Pancreas (tissue), 10 donors: ENCODE results near the gene TMEM272. TPM values are rescaled to one million over a fixed set of nuclear protein-coding genes. Genes with fewer than 3 reads are reported as not detected.

Experiments used
- ATAC-seq, 4 donors: fragments of 200-7000 bp; cut with Tn5 transposase; one replicate each; pipeline versions ENCODE4 v1.8.0 to v1.9.1; 2020; ENCODE audit warnings: mild to moderate bottlenecking in 4 of 4, moderate library complexity in 4 of 4
- DNase-seq, 6 donors: peaks; one replicate each; pipeline ENCODE4 v3.0.0-alpha.2; 2020
- FAIRE-seq: peaks from 2 replicates; lab custom pipeline; 2012; peaks lifted over from hg19 to GRCh38; lab: Jason Lieb, UNC
- H3K27ac ChIP-seq, 4 donors: fragments of 200-600 bp; sonication (generic); 1 replicate in 3 of 4; 2 replicates in 1 of 4; pipeline versions ENCODE4 v1.5.0 to v1.8.0; 2020
- H3K27me3 ChIP-seq, 4 donors: fragments of 200-600 bp; one replicate each; pipeline ENCODE4 v1.8.0; 2021
- H3K36me3 ChIP-seq, 3 donors: fragments of 200-600 bp; sonication (generic) in 1 of 3; one replicate each; pipeline versions ENCODE4 v1.5.0 to v1.8.0; 2020 to 2021
- H3K4me1 ChIP-seq, 3 donors: fragments of 200-600 bp; one replicate each; pipeline ENCODE4 v1.8.0; 2021
- H3K4me3 ChIP-seq, 4 donors: fragments of 200-600 bp; sonication (generic) in 2 of 4; one replicate each; pipeline versions ENCODE4 v1.5.0 to v1.8.0; 2020 to 2021
- H3K9me3 ChIP-seq, 4 donors: fragments of 200-600 bp; one replicate each; pipeline ENCODE4 v1.8.0; 2021
- CTCF ChIP-seq, 4 donors: fragments of 200-600 bp; sonication (generic) in 3 of 4; IDR thresholded peaks; one replicate each; pipeline versions ENCODE4 v1.5.0 to v1.8.0; 2021; ENCODE audit warnings: antibody characterized with exemption in 4 of 4
- WGBS, 2 donors: extraction: QIAGEN DNeasy Blood & Tissue Kit; methylation state at CpG; one replicate each; pipeline ENCODE4 v1.1.7; 2013; 5-methylcytosine and 5-hydroxymethylcytosine counted together
- intact Hi-C, 3 donors: fragments of 100-400 bp; cut with DNase I; formaldehyde crosslinking; loops; one replicate each; pipeline versions ENCODE4 v1.11.1 to v1.14.2; 2022
- polyA plus RNA-seq, 2 donors: library from polyadenylated mRNA; stranded (reverse); fragments of 200-250 nt; gene quantifications; one replicate each; pipeline ENCODE4 v1.2.3, GENCODE V29; 2013
- total RNA-seq, 6 donors: library from RNA; stranded (reverse); fragmentation: NEBNext Ultra II Directional in 4 of 6; extraction: Animal tissue kit (Norgen Biotek cat#: 25700) in 4 of 6; gene quantifications; one replicate each; pipeline versions ENCODE4 v1.2.1 to v1.2.4, GENCODE V29; 2021 to 2023
- donor health status: healthy with polysubstance abuse.
- donor health status: DM: no; HTN: no; CAD: no; lungs with moderate emphysema.
- donor health status: DM: no; HTN: no; CAD: no.
- donor health status: control.
- donor health status: control.
- donor health status: Bipolar disorder and iron deficiency.
- donor health status: DM: yes; HTN: yes; CAD: no.
- donor health status: DM: no; HTN: no; CAD: no.
- donor health status: DM: no; HTN: no; CAD: no.
- donor health status: DM: yes; HTN: yes; CAD: no.

The TMEM272 gene
- total and polyA plus RNA-seq, 8 donors: 0.04 to 0.16 (median 0.09) TPM; not detected in 3

GRCh38 chr13:51839711-51840540 lies 5.1 kb downstream of the TMEM272 start:
- Histone ChIP-seq H3K4me1 (no peaks in the 10 kb centered on the region), H3K4me3 (no peak overlapping the region), H3K27ac (no peak overlapping the region), H3K27me3 (no peaks in the 10 kb centered on the region), H3K36me3 (no peaks in the 10 kb centered on the region), H3K9me3 (no peaks in the 10 kb centered on the region)
- intact Hi-C loops: no loop called here
- no peak for TF ChIP-seq CTCF (IDR thresholded peaks at IDR 0.05)
- FAIRE-seq: no peak
- no peak for DNase-seq
- 82 to 87% methylated on average over 10 of the region's 10 CpGs for WGBS, 2 donors
- ATAC-seq: no peak

DNA sequence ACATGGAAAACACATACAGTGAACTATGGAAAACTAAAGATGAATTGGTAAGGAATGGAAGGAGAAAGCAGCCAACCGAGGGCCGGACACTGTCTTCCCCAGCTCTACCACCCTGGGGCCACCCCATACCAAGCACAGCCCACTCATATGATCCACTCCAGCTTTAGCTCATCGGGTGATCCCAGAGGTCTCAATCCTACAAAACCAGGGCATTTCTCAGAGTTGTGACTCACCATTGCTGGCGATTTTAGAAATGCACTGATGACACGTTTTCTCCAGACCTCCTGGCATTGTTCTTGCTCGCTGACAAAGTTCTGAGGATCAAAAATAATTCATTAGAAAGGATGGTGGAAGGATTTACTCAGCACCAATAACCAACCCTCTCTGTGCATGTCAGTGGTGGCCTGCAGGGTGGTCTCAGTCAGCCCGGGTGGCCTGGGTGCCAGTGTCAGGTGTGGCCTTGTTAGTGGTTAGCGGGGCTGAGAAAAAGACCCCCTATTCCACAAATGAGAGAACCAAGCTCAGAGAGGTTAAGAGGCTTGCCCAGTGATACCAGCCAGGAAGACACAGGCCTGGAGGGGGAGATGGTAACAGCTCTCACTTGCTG lies 6.6 kb downstream of the TMEM272 start:
- ATAC-seq (no peak), DNase-seq (no peak), FAIRE-seq (no peak)
- no peaks in the 10 kb centered on the region for H3K36me3 ChIP-seq
- no peaks in the 10 kb centered on the region for H3K27me3 ChIP-seq
- intact Hi-C loops: no loop called here
- H3K4me3 ChIP-seq: no peak overlapping the region
- H3K27ac ChIP-seq: no peak overlapping the region
- no peaks in the 10 kb centered on the region for H3K4me1 ChIP-seq
- H3K9me3 ChIP-seq: no peaks in the 10 kb centered on the region
- 87 to 93% methylated on average over 8 of the region's 8 CpGs for WGBS, 2 donors
- TF ChIP-seq CTCF (IDR thresholded peaks at IDR 0.05): no peak

GRCh38 chr13:51837016-51837415 lies 8.0 kb downstream of the TMEM272 start:
- Histone ChIP-seq H3K9me3 (no peaks in the 10 kb centered on the region), H3K4me3 (no peak overlapping the region), H3K36me3 (no peaks in the 10 kb centered on the region), H3K4me1 (no peaks in the 10 kb centered on the region), H3K27ac (no peak overlapping the region), H3K27me3 (no peaks in the 10 kb centered on the region)
- no peak for DNase-seq
- no peak for FAIRE-seq
- no peak for TF ChIP-seq CTCF (IDR thresholded peaks at IDR 0.05)
- 84 to 94% methylated on average over 3 of the region's 3 CpGs for WGBS, 2 donors
- ATAC-seq: no peak
- intact Hi-C loops: no loop called here

- Histone ChIP-seq H3K4me1 (no peaks in the 10 kb centered on the region), H3K9me3 (no peaks in the 10 kb centered on the region), H3K36me3 (no peaks in the 10 kb centered on the region), H3K4me3 (no peak overlapping the region), H3K27me3 (no peaks in the 10 kb centered on the region), H3K27ac (no peak overlapping the region)
- no peak for ATAC-seq
- WGBS, 2 donors: 61 to 64% methylated on average over 7 of the region's 7 CpGs
- TF ChIP-seq CTCF (IDR thresholded peaks at IDR 0.05): no peak
- intact Hi-C loops: no loop called here
- no peak for FAIRE-seq
- DNase-seq: no peak
Measured at GRCh38 chr13:51834581-51835171, 10.3 kb downstream of the TMEM272 start.
